A673 (cell line): ENCODE results near the gene FAM234B. TPM values are rescaled to one million over a fixed set of nuclear protein-coding genes. Genes with fewer than 3 reads are reported as not detected.

Experiments
- BruUV-seq: library from RNA; stranded (reverse); fragments of 400-500 nt; replicated peaks from 2 replicates; lab custom pipeline; 2021; lab: Mats Ljungman, UMichigan
- CTCF ChIA-PET: fragments of 300-600 bp; sonication (Branson Sonifier 250); formaldehyde crosslinking; loops from one replicate; lab custom pipeline; 2022; ENCODE audit warnings: antibody characterized with exemption; lab: Charles Lee
- POLR2A ChIA-PET: fragments of 300-600 bp; sonication (Branson Sonifier 250); formaldehyde crosslinking; loops from one replicate; lab custom pipeline; 2022; ENCODE audit warnings: antibody characterized with exemption; ENCODE audit not compliant: low non-redundant PET; lab: Charles Lee
- DNase-seq: peaks from one replicate; pipeline ENCODE4 v3.0.0-alpha.2; 2015; ENCODE audit warnings: low spot score
- H3K27ac ChIP-seq: fragments of 200-600 bp; sonication (generic); 2 replicates; pipeline ENCODE4 v1.5.1; 2016; ENCODE audit warnings: mixed run types, low read depth, mild to moderate bottlenecking, mixed read lengths, antibody characterized with exemption, low read length; ENCODE audit not compliant: poor library complexity, severe bottlenecking
- H3K27me3 ChIP-seq: fragments of 200-600 bp; sonication (generic); replicated peaks from 2 replicates; pipeline ENCODE4 v1.6.1; 2017; ENCODE audit warnings: mixed run types, low read depth, mild to moderate bottlenecking, mixed read lengths, antibody characterized with exemption, low read length; ENCODE audit not compliant: insufficient read depth, poor library complexity
- H3K36me3 ChIP-seq: fragments of 200-600 bp; sonication (generic); 2 replicates; pipeline ENCODE4 v1.6.1; 2016; ENCODE audit warnings: mixed run types, mild to moderate bottlenecking, mixed read lengths, antibody characterized with exemption, low read length; ENCODE audit not compliant: insufficient read depth, poor library complexity, severe bottlenecking
- H3K4me1 ChIP-seq: fragments of 200-600 bp; sonication (generic); 2 replicates; pipeline ENCODE4 v1.6.1; 2017; ENCODE audit warnings: mixed run types, mild to moderate bottlenecking, mixed read lengths, antibody characterized with exemption, low read length; ENCODE audit not compliant: insufficient read depth, poor library complexity, severe bottlenecking
- H3K4me3 ChIP-seq: fragments of 200-600 bp; sonication (generic); 2 replicates; pipeline ENCODE4 v1.5.1; 2016; ENCODE audit warnings: low read depth, mixed run types, mild to moderate bottlenecking, mixed read lengths, low read length; ENCODE audit not compliant: poor library complexity, severe bottlenecking
- H3K9me3 ChIP-seq: fragments of 200-600 bp; sonication (generic); 2 replicates; pipeline ENCODE4 v1.6.1; 2016; ENCODE audit warnings: mixed run types, low read depth, mild to moderate bottlenecking, mixed read lengths, antibody characterized with exemption, low read length; ENCODE audit not compliant: poor library complexity, severe bottlenecking
- CTCF ChIP-seq: fragments of 300-800, 200-600 bp; sonication (generic); conservative IDR thresholded peaks from 2 replicates; pipeline ENCODE4 v1.5.1; 2017; ENCODE audit warnings: low read depth, mild to moderate bottlenecking, antibody characterized with exemption, low read length, moderate library complexity, mixed read lengths
- EZH2 ChIP-seq: fragments of 200-600 bp; sonication (generic); IDR thresholded peaks from 2 replicates; pipeline ENCODE4 v1.6.1; 2017; ENCODE audit warnings: borderline replicate concordance, low read depth, mild to moderate bottlenecking, mixed read lengths, antibody characterized with exemption, low read length; ENCODE audit not compliant: poor library complexity, severe bottlenecking
- intact Hi-C: fragments of 100-400 bp; cut with micrococcal nuclease; formaldehyde crosslinking; loops from one replicate; pipeline ENCODE4 v1.10.0; 2022; ENCODE audit not compliant: unreplicated experiment
- total RNA-seq: library from RNA; stranded (reverse); gene quantifications from 2 replicates; pipeline ENCODE4 v1.2.3, GENCODE V29; 2021

FAM234B gene
- total RNA-seq, 1 experiment from 2014 or later: 11.8 TPM

- no TSS peak for BruUV-seq
- ChIA-PET POLR2A (no interaction called here), CTCF (no interaction called here)
- no peak overlapping the region for H3K4me3 ChIP-seq
- H3K9me3 ChIP-seq: no peaks in the 10 kb centered on the region
- H3K36me3 ChIP-seq: peaks cover 6% of the 10 kb centered on the region
- no peak overlapping the region for H3K27ac ChIP-seq
- no peak for DNase-seq
- intact Hi-C loops: no loop called here
- no peaks in the 10 kb centered on the region for H3K27me3 ChIP-seq
- TF ChIP-seq EZH2 (no peak), CTCF (no peak)
- no peaks in the 10 kb centered on the region for H3K4me1 ChIP-seq
Observed at GRCh38 chr12:13069380-13069779, 25.2 kb downstream of the FAM234B start.

- intact Hi-C loops: no loop called here
- BruUV-seq: no TSS peak
- H3K27me3 ChIP-seq: no peaks in the 10 kb centered on the region
- peaks cover 6% of the 10 kb centered on the region for H3K36me3 ChIP-seq
- H3K27ac ChIP-seq: no peak overlapping the region
- ChIA-PET CTCF (no interaction called here), POLR2A (no interaction called here)
- TF ChIP-seq CTCF (no peak), EZH2 (no peak)
- H3K9me3 ChIP-seq: no peaks in the 10 kb centered on the region
- no peak overlapping the region for H3K4me3 ChIP-seq
- H3K4me1 ChIP-seq: no peaks in the 10 kb centered on the region
- no peak for DNase-seq
Observed at GRCh38 chr12:13071305-13072280, 27.4 kb downstream of the FAM234B start.

GRCh38 chr12:13073173-13073572 is 29.0 kb downstream of the FAM234B start:
- Histone ChIP-seq H3K27me3 (no peaks in the 10 kb centered on the region), H3K36me3 (peaks cover 6% of the 10 kb centered on the region), H3K4me3 (no peak overlapping the region), H3K4me1 (no peaks in the 10 kb centered on the region), H3K27ac (no peak overlapping the region), H3K9me3 (no peaks in the 10 kb centered on the region)
- no TSS peak for BruUV-seq
- ChIA-PET POLR2A (no interaction called here), CTCF (no interaction called here)
- intact Hi-C loops: no loop called here
- TF ChIP-seq EZH2 (no peak), CTCF (no peak)
- no peak for DNase-seq
